ENCODE results near the gene GUCY2C.

Gene GUCY2C

DNA sequence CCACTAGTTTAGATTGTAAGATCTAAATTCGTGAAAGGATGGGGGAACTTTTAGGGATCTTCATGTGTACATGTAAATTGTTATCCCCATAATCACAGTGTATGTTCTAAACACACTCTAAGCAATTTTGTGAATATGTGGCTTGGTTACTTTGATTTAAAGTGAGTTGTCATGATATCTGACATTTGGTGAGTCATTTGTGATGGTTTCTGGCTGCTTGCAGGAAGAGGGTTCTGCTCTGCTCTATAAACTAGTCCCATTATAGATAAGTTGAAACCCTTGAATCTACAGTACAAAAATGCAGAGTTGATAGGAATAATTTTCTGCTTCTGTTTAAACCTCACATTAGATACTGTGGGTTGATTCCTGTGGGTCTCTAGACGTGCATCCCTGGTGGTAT, 14.8 kb downstream of the GUCY2C start:
- no peak for DNase-seq

DNA sequence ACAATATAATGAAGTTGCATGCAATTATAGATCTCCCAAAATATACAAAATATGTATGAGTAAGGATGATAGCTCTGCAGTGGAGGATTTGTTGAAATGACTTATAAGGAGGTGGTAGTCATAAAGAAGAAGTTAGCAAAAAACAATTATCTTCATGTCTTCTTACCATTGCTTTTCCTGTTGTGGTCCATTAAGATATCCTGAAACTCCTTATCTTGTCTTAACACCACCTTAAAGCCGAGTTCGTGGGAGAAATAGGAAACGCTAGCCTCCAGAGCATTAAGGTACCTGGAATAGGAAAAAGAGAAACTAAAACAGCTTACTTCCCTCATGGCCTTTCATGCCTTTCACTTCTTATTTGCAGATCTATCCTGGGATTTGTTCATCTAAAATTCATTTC, 15.2 kb downstream of the GUCY2C start:
- DNase-seq = no peak

DNA sequence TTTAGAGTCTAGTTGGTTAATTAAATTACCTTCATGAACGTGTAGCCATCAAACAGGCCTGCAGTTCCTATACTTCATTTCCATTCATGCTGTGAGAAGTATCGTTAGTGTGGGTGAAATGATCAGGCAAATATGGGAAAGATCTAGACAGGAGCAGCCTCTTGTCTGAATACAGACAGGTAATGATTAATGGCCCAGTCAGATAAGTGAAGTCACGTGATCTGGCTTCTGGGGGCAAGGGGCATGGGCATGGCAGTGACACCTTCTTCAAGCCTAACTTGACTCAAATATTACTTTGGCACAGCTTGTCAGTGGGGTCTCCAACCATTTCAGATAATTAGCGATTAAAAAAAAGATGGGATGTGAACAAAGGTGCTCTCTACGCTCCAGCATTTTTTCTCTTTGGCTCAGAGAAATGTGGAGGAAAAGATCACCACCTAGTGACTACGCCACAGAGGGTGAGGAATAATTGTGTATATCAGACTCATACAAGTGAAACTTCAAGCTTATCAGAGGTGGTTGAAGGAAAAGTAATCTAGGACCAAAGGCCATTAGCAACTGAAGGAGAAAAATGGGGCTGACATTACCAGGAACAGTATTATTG, 17.8 kb downstream of the GUCY2C start:
- DNase-seq = no peak

- DNase-seq = no peak
Observed at GRCh38 chr12:14668591-14668990, 27.8 kb downstream of the GUCY2C start.

GRCh38 chr12:14665354-14666348, 30.7 kb downstream of the GUCY2C start:
- DNase-seq = peak in 1 of 3 donors; percentile 8

DNA sequence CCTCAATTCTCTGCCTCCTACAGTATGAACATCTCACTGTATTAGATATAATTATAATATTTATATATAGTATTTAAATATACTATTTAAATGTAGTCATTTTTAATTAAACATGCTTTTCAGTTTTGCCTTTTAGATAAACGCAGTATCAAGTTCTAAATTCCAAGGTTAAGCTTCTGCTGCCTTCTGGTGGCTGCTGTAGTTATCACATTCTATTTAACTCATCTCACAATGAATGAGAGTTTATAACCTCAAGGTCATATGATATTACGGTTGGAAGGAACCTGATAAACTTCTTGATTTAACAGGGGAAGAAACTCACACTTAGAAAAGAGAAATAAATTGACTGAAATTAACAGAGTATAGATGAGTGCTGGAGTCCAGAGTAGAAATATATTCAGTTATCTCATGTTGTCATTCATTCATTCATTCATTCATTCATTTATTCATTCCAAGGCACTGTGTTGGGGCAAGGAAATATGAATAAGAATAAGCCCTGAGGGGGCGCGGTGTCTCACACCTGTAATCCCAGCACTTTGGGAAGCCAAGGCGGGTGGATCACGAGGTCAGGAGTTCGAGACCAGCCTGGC, 31.9 kb downstream of the GUCY2C start:
- DNase-seq = peak; percentile 61 to 77 (median 74)

DNA sequence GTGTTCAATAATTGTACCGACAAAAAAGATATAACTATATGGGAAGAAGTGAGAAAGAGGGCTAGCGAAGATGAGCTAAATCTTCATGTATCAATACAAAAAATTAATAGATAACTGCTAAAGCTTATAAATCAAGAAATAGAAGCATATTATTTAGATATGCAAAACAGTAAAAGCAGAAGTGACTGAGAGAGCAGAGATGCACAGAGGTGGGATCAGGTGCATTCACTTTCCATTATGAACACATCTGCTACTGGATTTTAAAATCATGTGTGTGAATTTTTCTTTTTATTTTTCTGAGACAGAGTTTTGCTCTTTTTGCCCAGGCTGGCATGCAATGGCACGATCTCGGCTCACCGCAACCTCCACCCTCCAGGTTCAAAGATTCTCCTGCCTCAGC, 33.4 kb downstream of the GUCY2C start:
- DNase-seq = no peak

DNA sequence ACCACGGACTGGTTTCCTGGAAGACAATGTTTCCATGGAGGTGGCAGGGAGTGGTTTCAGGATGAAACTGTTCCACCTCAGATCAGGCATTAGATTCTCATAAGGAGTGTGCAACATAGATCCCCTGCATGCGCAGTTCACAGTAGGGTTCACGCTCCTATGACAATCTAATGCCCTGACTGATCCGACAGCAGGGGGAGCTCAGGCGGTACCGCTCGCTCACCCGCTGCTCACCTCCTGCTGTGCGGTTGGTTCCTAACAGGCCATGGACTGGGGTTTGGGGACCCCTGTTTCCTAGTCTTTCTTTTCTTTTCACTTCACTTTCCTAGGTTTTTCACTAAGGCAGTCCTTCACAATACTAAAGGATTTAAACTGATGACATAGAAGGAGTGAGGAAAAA, 39.6 kb downstream of the GUCY2C start:
- DNase-seq = no peak

GRCh38 chr12:14655284-14655683, 41.1 kb downstream of the GUCY2C start:
- DNase-seq = no peak

- DNase-seq = no peak
Observed at GRCh38 chr12:14654842-14655241, 41.6 kb downstream of the GUCY2C start.

- peak in 2 of 3 donors; percentile 25 to 52 for DNase-seq
Observed at GRCh38 chr12:14654416-14654815, 42.0 kb downstream of the GUCY2C start.

GRCh38 chr12:14652483-14652882, 43.9 kb downstream of the GUCY2C start:
- DNase-seq = no peak

- DNase-seq = no peak
Observed at GRCh38 chr12:14651371-14651770, 45.0 kb downstream of the GUCY2C start.

DNA sequence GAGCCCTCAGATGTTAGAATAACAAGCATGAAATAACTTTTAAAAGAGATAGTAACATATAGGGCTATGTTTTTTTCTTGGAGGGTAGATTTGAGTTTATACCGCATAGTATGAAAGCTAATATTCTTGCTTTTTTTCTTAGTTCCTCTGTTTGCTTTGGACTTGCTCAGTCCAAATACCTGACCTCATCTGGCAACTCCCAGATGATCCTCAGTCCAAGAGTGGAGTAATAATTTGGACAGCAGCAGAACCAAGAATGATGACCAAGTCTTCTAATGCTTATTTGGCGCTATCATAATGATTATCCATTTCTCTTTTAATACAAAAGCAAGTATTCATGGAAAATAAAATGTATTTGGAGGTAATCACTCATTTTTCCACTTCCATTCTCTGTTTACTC, 45.6 kb downstream of the GUCY2C start:
- DNase-seq = no peak

DNA sequence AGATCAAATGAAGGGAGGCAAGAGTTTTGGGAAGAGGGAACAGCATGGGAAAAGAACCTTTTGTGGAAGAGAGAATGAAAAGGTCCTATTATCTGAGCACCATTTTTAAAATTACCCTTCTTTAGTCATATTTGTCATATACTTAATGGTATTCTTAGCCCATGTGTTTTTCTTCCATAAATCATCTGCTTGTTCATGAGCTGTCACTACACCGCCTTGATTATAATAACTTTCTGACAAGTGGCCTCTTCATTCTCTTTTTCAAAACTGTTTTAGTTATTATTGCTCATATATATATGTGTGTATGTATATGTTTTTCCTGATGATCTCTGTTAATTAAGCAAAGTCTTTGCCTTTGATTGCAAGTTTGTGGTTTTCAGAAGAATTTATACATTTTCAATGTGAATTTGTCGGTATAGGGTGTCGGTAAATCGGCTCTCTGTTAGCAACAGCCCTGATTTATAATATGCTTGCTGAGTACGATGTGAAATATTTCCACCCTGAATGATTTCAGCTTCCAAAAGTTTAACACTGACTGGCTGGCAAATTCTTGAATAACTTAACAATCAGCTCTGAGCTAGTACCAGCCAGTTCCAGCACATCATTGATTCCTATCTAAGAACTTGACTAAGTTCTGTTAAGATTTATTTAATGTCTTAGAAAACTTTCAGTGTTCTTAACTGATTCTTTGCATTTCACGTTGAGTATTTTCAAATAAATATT, 49.2 kb downstream of the GUCY2C start:
- no peak for DNase-seq

DNA sequence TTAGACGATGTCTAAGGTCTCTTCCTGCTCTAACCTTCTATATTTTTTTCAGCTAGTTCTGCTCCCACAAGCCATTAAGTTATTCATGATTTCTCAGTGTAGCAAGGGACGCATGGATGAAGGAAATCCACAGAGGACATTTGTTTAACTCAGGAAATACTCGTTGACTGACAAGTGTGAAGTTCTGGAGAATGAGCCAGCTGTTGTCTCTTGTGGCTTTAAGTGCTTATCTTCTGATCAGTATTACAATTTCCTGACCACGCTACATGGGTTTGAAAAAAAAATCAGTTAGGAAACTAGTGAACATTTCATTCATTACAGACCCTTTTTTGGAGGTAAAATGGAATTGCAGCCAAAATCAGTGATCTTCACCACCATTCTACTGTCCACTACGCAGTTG, 53.1 kb downstream of the GUCY2C start:
- DNase-seq = no peak

DNA sequence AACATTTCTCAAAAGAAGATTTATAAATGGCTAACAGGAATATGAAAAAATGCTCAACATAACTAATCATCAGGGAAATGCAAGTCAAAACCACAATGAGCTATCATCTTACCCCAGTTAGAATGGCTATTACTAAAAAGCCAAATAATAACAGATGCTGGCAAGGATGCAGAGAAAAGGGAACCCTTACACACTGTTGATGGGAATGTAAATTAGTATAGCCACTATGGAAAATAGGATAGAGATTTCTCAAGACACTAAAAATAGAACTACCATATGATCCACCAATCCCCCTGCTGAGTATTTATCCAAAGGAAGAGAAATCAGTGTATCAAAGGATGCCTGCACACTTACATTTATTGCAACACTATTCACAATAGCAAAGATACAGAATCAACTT, 58.3 kb downstream of the GUCY2C start:
- DNase-seq = no peak

DNA sequence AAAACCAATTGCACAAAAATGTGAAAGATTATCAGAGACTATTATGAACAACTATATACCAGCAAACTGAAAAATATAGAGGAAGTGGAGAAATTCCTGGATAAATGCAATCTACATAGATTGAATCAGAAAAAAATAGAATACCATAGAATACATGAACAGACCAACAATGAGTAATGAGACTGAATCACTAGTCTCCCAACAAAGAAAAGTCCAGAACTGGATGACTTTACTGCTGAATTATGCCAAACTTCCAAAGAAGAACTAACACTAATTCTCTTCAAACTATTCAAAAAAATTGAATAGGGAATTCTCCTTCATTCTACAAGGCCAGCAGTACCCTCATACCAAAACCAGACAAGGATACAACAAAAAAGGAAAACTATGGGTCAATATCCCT, 60.6 kb downstream of the GUCY2C start:
- peak in 2 of 3 donors; percentile 13 to 29 for DNase-seq

GRCh38 chr12:14630793-14631192, 65.6 kb downstream of the GUCY2C start:
- no peak for DNase-seq

- peak; percentile 76 to 85 (median 79) for DNase-seq
Observed at GRCh38 chr12:14629832-14630710, 66.3 kb downstream of the GUCY2C start.

GRCh38 chr12:14628771-14629170, 67.6 kb downstream of the GUCY2C start:
- no peak for DNase-seq

DNA sequence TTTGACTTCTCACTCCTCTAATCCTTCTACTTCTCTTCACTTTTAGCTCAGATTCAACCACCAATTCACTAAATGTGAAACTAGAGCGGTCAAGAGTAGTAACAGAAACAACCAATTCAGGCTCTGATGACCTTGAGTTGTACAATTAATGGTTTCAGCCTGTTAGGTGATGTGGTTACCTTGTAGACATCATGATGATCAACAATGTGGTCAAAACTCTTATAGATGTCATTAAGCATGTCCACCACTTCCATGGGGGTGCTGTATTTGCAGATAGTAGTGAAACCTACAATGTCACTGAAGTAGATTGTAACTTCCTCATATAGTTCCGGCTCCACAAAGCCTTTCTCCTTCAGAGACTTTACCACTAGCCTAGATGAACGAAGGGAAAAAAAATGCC, 74.6 kb downstream of the GUCY2C start:
- DNase-seq = peak; percentile 22 to 46 (median 42)

All from suppressor macrophage treated with lipopolysaccharide for 1 hour (primary cell).